OCI-M2 (cell line): ENCODE measurements around the gene TFB2M.

Experiments used
- DNase-seq: peaks from one replicate; lab custom pipeline; 2025; ENCODE audit not compliant: unreplicated experiment; lab: John Stamatoyannopoulos, UW

TFB2M gene

DNA sequence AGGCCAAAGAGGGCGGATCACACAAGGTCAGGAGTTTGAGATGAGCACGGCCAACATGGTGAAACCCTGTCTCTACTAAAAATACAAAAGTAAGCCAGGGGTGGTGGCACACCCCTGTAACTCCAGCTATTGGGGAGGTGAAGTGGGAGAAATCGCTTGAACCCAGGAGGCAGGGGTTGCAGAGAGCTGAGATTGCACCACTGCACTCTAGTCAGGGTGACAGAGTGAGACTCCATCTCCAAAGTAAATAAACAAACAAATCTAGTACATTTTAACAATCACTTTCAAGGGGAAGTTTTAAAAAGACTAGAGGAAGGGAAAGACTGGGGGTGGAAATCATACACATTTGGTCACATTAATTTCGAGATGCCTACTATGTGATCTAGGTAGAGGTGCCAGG, 6.8 kb downstream of the TFB2M start:
- DNase-seq: no peak

DNA sequence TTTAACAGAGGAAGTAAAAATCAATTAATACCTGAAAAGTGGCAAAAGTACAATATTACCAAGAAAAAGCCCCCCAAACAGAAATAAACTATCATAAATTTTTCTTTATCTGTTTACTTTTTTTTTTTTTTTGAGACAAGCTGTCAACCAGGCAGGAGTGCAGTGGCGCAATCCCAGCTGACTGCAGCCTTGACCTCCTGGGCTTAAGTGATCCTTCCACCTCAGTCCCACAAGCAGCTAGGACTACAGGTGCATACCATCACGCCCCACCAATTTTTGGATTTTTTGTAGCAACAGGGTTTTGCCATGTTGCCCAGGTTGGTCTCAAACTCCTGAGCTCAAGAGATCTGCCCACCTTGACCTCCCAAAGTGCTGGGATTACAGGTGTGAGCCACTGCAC, 8.0 kb downstream of the TFB2M start:
- DNase-seq: no peak

DNA sequence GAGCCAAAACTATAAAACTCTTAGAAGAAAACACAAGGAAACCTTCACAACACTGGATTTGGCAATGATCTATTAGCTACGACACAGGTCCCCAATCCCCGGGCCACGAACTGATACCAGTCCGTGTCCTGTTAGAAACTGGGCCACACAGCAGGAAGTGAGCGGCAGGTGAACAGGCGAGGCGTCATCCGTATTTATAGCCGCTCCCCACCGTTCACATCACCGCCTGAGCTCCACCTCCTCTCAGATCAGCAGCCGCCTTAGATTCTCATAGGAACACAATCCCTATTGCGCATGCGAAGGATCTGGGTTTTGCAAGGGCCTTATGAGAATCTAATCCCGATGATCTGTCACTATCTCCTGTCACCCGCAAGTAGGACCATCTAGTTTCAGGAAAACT, 11.9 kb downstream of the TFB2M start:
- DNase-seq: no peak

DNA sequence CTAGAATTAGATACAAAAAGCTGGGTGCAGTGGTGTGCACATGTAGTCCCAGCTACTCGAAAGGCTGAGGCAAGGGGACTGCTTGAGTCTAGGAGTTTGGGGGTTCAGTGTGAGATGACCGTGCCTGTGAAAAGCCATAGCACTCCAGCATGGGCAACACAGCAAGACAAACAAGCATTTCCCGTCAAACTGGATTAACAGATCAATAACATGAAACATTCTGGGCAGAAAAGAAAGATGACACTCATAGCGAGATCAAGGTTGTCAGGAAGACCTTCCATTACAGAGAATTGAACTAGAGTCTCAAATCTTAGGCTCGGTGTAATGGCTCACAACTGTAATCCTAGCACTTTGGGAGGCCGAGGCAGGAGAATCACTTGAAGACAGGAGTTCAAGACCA, 14.0 kb downstream of the TFB2M start:
- DNase-seq: no peak

DNA sequence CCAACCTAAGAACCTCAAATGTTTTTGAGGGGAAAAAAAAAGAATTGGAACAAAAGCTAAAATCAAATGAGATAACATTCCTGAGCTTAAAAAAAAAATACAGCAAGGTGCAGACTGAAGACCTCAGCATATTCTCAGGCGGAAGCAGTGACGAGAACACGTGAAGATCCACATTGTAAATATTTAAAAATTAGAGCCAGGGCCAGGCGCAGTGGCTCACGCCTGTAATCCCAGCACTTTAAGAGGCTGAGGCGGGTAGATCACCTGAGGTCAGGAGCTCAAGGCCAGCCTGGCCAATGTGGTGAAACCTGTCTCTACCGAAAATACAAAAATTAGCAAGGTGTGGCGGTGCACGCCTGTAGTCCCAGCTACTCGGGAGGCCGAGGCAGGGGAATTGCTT, 15.7 kb downstream of the TFB2M start:
- DNase-seq: no peak

DNA sequence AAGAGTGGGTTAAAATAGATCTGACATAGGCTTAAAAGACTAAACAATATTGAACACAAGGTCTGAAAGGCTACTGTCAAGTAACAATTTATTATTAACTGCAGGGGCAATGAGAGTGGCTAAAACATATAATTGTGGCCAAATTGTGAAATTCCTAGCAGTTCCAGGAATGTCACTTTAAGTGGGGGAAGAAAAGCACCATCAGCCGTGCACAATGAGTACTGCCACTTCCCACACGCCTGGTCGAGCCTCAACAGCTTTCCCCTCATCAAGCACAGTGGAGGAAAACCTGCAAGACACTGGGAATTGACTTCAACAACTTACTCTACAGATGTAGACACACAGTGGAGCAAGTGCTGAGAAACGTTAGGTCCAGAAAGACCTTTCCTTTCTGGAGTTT, 16.4 kb downstream of the TFB2M start:
- no peak for DNase-seq

DNA sequence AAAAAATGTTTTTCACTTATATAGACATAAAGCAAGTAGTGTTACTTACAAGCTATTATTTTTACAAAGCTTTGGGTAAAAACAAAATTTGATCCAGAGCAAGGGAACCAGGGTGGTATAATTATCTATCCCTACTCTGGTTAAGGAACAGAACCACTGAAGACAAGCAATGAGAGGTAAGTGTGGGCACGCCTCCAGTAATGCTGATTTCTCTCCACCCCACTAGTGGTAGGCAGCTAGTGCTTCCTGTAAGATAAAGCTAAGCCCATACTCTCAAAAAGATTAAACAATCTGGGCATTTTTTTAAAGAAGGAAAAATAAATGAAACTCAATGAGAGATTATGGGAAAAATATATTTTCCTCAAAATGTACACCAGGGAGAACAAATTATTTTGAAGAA, 22.1 kb downstream of the TFB2M start:
- DNase-seq: no peak

DNA sequence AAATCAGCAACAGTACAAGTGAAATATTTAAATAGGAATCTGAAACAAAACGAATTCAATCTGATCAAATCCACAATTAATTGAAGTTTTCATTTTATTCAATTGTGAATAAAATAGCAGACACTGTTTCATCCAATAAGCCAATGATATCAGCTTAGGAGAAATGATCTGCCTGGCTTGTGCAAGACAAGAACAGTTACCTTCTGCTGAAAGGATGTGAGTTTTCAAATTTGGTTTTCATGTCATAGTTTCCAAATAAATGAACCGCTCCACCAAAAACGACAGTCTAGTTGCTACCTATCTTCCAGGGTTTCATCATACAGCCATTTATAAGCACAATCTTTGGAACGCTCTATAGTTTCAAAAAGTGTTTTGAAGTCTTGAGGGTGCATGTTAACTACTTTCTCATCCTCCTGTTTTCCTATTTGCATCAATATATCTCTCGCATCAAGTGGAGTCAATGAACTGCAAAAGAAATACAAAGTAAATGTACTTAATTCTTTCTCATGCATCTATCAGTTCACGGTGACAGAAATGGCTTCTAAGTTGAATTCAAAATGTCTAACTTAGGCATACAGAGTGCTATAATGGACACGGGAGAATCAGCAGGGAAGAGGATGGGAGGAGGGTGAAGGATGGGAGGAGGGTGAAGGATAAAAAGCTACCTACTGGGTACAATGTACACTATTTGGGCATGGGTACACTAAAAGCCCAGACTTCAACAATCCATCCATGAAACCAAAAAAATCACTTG, 25.1 kb downstream of the TFB2M start:
- no peak for DNase-seq

DNA sequence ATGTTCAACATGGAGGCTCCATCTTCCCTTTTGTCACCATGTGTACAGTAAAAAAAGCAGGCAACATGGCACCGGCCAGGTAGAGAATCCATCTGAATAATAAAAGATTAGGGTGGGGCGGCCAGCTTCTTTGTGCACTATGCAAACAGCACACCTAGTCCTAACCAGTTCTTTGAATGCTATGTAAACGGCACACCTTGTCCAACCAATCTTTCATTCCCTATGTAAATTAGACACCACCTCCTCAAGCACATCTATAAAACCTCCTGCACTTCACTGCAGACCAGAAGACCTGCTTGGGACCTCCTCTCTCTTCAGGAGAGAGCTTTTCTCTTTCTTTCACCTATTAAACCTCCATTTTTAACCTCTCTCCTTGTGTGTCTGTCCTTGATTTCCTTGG, 28.2 kb downstream of the TFB2M start:
- DNase-seq: no peak

DNA sequence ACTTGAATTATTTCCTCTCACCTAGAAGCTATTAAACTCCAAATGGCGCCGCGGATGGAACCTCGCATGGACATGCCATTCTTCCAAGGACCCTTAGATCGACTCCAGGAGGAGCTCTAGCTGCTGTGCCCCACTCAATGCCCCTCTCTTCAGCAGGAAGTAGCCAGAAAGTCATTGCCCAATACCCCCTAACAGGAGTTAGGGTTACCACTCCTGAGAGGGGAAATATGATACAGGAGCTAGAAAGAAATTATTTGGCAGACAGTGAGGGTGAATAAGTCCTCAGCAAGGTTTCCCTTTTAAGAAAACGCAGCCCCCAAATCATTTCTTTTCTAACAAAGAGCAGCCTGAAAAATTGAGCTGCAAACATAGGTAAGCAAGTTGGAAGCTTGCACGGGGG, 28.6 kb downstream of the TFB2M start:
- no peak for DNase-seq

DNA sequence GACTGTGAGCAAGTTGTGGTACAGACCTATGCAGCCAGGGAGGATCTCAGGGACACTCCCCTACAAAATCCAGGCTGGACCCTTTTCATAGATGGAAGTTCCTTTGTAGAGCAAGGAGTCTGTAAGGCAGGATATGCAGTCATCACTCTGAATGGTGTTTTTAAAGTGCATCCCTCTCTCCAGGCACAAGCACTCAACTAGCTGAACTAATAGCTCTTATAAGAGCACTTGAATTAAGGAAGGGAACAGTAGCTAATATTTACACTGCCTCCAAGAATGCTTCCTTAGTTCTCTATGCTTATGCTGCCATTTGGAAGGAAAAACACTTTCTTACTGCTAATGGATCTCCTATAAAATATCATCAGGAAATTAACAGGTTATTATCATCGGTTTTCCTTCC, 31.9 kb downstream of the TFB2M start:
- no peak for DNase-seq

DNA sequence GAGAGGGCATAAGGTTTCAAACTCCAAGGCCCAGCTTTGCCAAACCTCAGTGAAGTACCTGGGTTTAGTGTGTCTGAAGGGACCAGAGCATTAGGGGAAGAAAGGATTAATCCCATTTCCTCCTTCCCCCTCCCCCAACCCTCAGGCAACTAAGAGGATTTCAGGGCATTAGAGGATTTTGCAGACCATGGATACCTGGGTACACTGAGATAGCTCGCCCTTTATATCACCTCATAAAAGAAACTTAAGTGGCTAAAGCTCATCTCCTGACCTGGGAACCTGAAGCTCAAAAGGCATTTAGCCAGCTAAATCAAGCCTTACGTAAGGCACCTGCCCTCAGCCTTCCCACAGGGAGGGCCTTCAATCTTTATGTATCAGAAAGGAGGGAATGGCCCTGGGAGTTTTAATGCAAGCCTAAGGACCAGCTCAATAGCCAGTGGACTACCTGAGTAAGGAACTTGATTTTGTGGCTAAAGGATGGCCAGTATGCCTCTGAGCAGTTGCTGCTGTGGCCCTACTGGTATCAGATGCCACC, 32.6 kb downstream of the TFB2M start:
- no peak for DNase-seq

DNA sequence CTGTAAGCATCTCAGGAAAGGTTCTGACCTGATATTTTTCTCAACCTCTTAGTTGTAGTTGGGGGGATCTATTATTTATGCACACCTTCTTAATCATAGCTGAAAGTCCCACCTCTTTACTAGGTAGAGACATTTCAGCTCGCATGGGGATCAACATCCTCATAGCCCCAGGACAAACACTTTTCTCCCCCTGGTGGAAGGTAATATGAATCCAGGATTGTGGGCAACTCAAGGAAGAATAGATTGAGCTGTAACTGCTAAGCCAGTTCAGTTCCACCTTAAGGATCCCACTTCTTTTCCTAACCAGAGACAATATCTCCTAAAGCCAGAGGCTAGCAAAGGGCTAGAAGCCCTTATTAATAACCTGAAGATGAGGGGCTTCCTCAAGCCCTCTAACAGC, 33.5 kb downstream of the TFB2M start:
- no peak for DNase-seq

DNA sequence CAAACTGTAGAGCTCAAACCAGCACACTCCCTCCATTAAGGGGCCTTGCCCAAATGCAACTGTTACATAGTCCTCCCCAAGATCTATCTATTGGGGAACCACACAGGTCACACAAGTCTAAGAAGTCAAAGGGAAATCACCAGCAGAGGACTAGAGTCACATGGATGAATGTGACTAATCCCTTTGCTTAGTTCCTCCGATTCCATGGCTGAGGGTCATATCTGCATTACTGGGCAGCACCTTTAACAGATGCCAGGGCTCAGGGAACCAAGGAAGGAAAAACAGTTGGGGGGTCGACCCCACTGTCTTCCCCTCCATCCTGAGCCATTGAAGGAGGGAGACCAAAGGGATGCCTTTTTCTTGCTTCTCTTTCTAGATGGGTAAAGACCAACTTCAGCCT, 35.6 kb downstream of the TFB2M start:
- no peak for DNase-seq

DNA sequence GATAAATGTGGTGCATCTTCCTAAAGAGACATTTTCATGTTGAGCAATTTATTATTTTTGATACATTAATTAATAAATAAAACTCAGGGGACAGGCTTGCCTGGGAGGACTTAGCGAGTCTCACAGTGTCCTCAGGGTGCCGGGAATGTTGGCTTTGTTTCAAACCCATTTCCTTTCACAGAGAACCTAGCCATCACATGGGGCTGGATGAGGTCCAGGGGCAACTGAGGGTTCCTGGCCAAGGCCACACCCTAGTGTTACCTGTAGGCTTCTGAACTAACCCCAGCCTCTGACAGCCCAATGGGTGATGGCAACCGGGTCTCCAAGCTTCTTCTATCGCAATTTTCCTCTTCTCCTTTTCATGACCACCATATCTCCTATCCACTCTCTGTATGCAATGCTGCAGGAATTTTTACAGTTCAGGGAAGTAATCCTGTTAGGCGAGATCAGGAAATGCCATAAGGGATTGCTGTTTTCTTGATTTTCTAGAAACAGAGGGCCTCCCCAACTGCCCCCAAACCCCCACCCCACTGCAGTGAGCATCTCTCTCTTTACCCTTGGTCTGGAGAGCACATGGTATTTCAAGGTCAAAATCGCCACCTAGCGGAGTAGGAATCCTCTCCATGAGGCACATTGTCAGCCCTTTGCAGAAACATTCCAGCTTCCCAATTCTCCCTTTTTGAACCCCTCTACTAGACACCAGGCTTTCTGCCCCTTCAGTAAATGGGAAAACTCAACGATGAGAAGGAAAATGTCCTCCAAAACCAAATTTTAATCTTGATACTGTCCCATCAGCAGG, 36.9 kb downstream of the TFB2M start:
- no peak for DNase-seq

DNA sequence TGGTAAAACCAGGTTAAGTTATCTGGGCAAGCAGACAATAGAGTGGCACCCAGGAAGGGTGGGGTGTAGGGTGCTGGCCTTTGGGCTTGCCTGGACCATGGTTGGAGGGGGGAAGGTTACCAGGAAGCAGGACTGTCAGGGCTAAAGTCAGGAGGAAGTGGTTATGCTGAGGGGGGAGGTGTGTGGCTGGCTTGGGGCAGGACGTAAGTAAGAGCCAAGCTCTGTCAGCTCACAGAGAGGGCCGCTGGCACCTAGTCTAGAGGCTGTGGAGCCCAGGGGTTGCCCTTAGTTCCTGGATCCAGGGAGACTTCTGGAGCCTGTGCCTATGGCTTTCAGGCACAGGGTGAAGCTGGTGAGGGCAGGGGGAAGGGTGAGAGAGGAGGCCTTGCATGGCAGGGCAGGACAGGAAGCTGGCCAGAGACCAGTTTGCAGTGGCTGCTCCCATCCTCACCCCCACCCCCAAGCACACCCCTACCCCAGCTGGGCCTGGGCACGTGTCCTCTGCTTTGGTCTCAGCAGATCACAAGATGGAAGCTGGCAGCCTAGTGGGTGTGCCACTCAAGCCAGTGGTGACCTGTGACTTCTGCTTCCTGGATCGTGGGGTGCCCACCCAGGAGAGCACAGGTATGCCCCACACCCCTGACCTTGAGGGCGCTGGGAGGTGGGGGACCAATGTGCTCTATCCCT, 38.5 kb downstream of the TFB2M start:
- DNase-seq: no peak

DNA sequence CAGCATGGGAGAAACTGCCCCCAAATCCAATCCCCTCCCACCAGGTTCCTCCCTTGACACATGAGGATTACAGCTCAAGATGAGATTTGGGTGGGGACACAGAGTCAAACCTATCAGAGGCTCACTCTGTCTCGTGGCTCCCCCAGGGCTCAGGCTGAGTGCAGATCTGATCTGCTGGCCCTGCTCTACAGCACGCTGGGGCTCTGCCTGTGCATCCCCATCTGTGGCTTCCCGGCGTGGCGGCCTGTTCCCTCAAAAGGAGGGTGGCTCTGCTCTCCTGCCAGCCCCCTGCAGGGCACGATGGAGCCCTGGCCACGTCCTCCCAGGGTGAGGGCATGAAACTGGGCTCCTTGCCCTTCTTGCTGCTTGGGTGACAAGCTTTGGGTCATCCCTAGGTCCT, 39.1 kb downstream of the TFB2M start:
- DNase-seq: no peak

DNA sequence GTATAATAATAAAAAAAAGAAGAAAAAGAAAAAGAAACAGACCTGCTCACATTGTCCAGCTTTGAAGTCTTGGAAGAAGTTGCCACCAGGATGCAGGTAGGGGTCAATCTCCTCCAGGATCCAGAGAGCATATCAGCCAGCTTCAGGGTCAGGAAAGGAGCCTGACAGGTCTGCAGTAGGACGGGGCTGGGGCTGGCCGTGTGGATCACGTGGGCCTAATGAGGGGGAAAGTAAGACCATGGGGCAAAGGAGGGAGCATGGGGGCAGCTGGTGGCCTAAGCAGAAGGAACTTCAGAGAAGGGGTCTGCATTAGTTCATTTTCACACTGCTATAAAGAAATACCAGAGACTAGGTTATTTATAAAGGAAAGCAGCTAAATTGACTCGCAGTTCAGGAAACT, 39.7 kb downstream of the TFB2M start:
- no peak for DNase-seq

DNA sequence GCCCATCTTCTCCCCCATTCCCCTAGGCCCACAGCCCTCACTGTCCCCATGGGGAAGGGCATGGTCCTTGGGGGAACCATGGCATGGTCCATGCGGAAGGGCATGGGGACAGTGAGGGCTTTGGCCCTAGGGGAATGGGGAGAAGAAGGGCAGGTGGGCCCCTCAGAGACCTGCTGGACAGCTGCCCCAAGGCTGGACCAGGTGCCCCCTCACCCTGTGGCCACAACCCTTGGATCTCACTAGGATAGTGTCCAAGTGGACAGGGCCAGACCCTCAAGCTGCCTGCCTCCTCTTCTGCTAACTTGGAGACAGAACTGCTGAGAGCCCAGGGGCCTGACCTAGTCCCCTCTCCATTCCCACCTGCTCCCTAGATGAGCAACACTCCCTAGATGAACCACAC, 46.5 kb downstream of the TFB2M start:
- DNase-seq: no peak

DNA sequence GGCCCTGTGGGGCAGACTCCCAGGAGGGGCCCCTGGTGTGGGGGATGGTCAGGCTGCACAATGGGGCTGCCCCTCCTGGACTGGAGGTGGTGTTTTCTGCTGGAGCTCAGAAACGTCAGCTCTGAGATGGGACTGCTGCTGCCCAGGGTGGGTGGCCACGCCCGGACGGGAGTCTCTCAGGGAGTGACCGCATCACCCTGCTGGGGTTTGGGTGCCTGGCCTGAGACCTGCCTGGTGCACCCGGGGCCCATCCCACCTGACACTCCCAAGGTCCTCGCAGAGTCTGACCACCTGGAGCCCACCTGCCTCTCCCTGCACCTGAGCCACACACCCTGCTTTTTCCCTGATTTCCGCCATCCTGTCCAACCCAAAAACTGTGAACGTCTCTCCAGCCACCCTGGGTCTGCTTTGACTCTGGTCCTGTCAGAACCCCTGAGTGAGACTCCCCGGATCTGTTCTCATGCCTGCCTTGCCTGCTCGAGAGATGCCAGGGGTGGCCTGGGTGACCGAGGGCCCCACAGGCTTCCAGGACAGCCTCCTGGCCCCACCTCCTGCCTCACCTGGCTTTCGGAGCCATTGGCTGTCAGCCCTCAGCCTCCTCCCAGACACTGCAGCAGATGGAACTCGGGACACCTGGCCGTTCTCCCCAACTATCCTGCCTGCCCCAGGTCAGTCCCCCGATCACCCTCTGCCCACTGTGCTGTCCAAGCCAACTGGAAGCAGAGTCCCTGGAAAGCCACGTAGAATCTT, 47.4 kb downstream of the TFB2M start:
- DNase-seq: no peak

DNA sequence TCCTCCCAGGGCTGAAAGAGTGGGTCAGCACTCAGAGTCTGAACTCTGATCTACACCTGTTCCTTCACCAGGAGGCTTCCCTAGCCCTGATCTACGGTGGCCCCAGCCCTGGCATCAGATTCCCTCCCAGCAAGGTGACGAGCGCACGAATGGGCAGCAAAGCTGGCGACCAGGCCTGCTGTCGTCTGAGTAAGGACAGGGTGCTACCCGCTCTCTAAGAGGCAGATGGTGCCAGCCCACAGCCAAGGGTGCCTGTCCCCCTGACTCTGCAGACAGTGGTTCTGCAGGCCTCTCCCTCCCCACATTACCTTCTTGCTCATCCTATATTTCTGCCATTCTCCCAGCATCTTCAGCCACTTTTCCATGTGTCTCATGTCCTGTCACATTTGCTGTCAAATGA, 48.7 kb downstream of the TFB2M start:
- no peak for DNase-seq
